Endodermal cell (in vitro differentiated cells): ENCODE data around the gene VPS50. TPM values are rescaled to one million over a fixed set of nuclear protein-coding genes. Genes with fewer than 3 reads are reported as not detected.

Experiments used
- DNase-seq: peaks from one replicate; pipeline ENCODE4 v3.0.0-alpha.2; 2017
- H3K27ac ChIP-seq: 2 replicates; pipeline ENCODE4 v1.5.1; 2013; ENCODE audit warnings: mild to moderate bottlenecking, low read depth, low read length, moderate library complexity
- H3K27me3 ChIP-seq: 2 replicates; pipeline ENCODE4 v1.6.1; 2013; ENCODE audit warnings: mild to moderate bottlenecking, low read length, moderate library complexity; ENCODE audit not compliant: insufficient read depth, control insufficient read depth, poor library complexity, severe bottlenecking
- H3K36me3 ChIP-seq: 2 replicates; pipeline ENCODE4 v1.7.0; 2013; ENCODE audit warnings: mild to moderate bottlenecking, low read length, moderate library complexity; ENCODE audit not compliant: control insufficient read depth, insufficient read depth
- H3K4me1 ChIP-seq: one replicate; pipeline ENCODE4 v1.7.0; 2013; ENCODE audit warnings: low read length; ENCODE audit not compliant: control insufficient read depth, insufficient read depth
- H3K4me3 ChIP-seq: 2 replicates; pipeline ENCODE4 v1.5.1; 2013; ENCODE audit warnings: mild to moderate bottlenecking, low read length, moderate library complexity
- H3K9ac ChIP-seq: 2 replicates; pipeline ENCODE4 v1.6.1; 2013; ENCODE audit warnings: mild to moderate bottlenecking, low read length, moderate library complexity; ENCODE audit not compliant: poor library complexity, severe bottlenecking; ENCODE audit errors: extremely low read depth
- H3K9me3 ChIP-seq: 2 replicates; pipeline ENCODE4 v1.6.1; 2013; ENCODE audit warnings: mild to moderate bottlenecking, low read length, moderate library complexity; ENCODE audit not compliant: control insufficient read depth
- H3K27ac Mint-ChIP-seq: 2 replicates; pipeline ENCODE4 v1.8.0; 2020; ENCODE audit warnings: mixed read lengths
- H3K27me3 Mint-ChIP-seq: 2 replicates; pipeline ENCODE4 v1.8.0; 2021; ENCODE audit warnings: mild to moderate bottlenecking, mixed read lengths; ENCODE audit not compliant: insufficient read depth
- H3K36me3 Mint-ChIP-seq: 2 replicates; pipeline ENCODE4 v1.8.0; 2020; ENCODE audit warnings: low read depth, mixed read lengths
- H3K4me1 Mint-ChIP-seq: 2 replicates; pipeline ENCODE4 v1.8.0; 2020; ENCODE audit warnings: mixed read lengths
- H3K4me3 Mint-ChIP-seq: 2 replicates; pipeline ENCODE4 v1.8.0; 2020; ENCODE audit warnings: mild to moderate bottlenecking, moderate library complexity, mixed read lengths
- H3K9me3 Mint-ChIP-seq: 2 replicates; pipeline ENCODE4 v1.8.0; 2020; ENCODE audit warnings: mild to moderate bottlenecking, mixed read lengths
- CTCF ChIP-seq: fragments of 200-600 bp; sonication (generic); conservative IDR thresholded peaks from 2 replicates; pipeline ENCODE4 v1.5.0; 2021; ENCODE audit warnings: antibody characterized with exemption, mild to moderate bottlenecking
- WGBS, 2 experiments: methylation state at CpG; one replicate each; pipeline versions ENCODE4 v1.1.5 to v1.1.7; 2013; ENCODE audit warnings: missing lambda C conversion rate in 2 of 2, mixed read lengths in 1 of 2; ENCODE audit not compliant: insufficient coverage in 1 of 2, insufficient read length in 1 of 2; 5-methylcytosine and 5-hydroxymethylcytosine counted together
- total RNA-seq, 2 donors: library from RNA; stranded (reverse); fragmentation: NEBNext Ultra II Directional in 1 of 2; extraction: Animal tissue kit (Norgen Biotek cat#: 25700) in 1 of 2; gene quantifications; 2 replicates in 1 of 2; 3 replicates in 1 of 2; pipeline ENCODE4 v1.2.1, GENCODE V29; 2021

VPS50 gene
- total RNA-seq, 2 donors from 2014 or later, result 13.3 to 14.9 TPM

- TF ChIP-seq CTCF, result no peak
- no peak overlapping the region for H3K4me3 Mint-ChIP-seq
- no peaks in the 10 kb centered on the region for H3K36me3 Mint-ChIP-seq
- peaks cover 26% of the 10 kb centered on the region for H3K27me3 Mint-ChIP-seq
- Histone ChIP-seq H3K27ac (no peak overlapping the region), H3K27me3 (peaks cover 59% of the 10 kb centered on the region), H3K4me1 (no peaks in the 10 kb centered on the region), H3K9ac (no peak overlapping the region), H3K4me3 (no peak overlapping the region), H3K9me3 (no peaks in the 10 kb centered on the region), H3K36me3 (no peaks in the 10 kb centered on the region)
- H3K9me3 Mint-ChIP-seq, result no peaks in the 10 kb centered on the region
- H3K27ac Mint-ChIP-seq, result no peak overlapping the region
- no peak for DNase-seq
- H3K4me1 Mint-ChIP-seq, result no peaks in the 10 kb centered on the region
These were observed 33.7 kb upstream of the VPS50 start for GRCh38 chr7:93198472-93198871.

GRCh38 chr7:93202594-93203250, 29.4 kb upstream of the VPS50 start:
- H3K4me1 ChIP-seq, result no peaks in the 10 kb centered on the region
- no peak overlapping the region for H3K4me3 ChIP-seq
- no peak overlapping the region for H3K27ac Mint-ChIP-seq
- no peaks in the 10 kb centered on the region for H3K36me3 ChIP-seq
- no peak overlapping the region for H3K27ac ChIP-seq
- H3K4me1 Mint-ChIP-seq, result no peaks in the 10 kb centered on the region
- H3K9ac ChIP-seq, result no peak overlapping the region
- no peak for DNase-seq
- peaks cover 42% of the 10 kb centered on the region for H3K27me3 Mint-ChIP-seq
- H3K36me3 Mint-ChIP-seq, result no peaks in the 10 kb centered on the region
- no peak overlapping the region for H3K4me3 Mint-ChIP-seq
- 91 to 93% methylated on average over 3 to 5 of the region's 5 CpGs for WGBS, 2 experiments
- no peaks in the 10 kb centered on the region for H3K9me3 ChIP-seq
- peaks cover 85% of the 10 kb centered on the region for H3K27me3 ChIP-seq
- H3K9me3 Mint-ChIP-seq, result no peaks in the 10 kb centered on the region
- no peak for TF ChIP-seq CTCF

- Mint-ChIP-seq H3K9me3 (no peaks in the 10 kb centered on the region), H3K36me3 (no peaks in the 10 kb centered on the region), H3K4me1 (no peaks in the 10 kb centered on the region), H3K27ac (no peak overlapping the region), H3K27me3 (peaks cover 48% of the 10 kb centered on the region), H3K4me3 (no peak overlapping the region)
- no peak for DNase-seq
- Histone ChIP-seq H3K9me3 (no peaks in the 10 kb centered on the region), H3K36me3 (no peaks in the 10 kb centered on the region), H3K9ac (no peak overlapping the region), H3K4me1 (no peaks in the 10 kb centered on the region), H3K27ac (no peak overlapping the region), H3K4me3 (no peak overlapping the region), H3K27me3 (peaks cover 86% of the 10 kb centered on the region)
- 74 to 83% methylated on average over 2 to 3 of the region's 3 CpGs for WGBS, 2 experiments
- TF ChIP-seq CTCF, result no peak
These were observed 28.7 kb upstream of the VPS50 start for GRCh38 chr7:93203496-93203895.
